Activated CD4-positive, alpha-beta T cell treated with anti-CD3 and anti-CD28 coated beads, Interleukin-2, amount 50 U/mL, for 48 hours (primary cell): ENCODE data around the gene IRGC.
"Not testable (repeated sequence)": the region's sequence is repeated elsewhere in the genome, so short reads cannot be mapped to it uniquely, and the experiment has no call there.

Experiments used
- DNase-seq, 2 experiments: peaks; one replicate each; pipeline ENCODE4 v3.0.0-alpha.2; 2020

The IRGC gene, protein sequence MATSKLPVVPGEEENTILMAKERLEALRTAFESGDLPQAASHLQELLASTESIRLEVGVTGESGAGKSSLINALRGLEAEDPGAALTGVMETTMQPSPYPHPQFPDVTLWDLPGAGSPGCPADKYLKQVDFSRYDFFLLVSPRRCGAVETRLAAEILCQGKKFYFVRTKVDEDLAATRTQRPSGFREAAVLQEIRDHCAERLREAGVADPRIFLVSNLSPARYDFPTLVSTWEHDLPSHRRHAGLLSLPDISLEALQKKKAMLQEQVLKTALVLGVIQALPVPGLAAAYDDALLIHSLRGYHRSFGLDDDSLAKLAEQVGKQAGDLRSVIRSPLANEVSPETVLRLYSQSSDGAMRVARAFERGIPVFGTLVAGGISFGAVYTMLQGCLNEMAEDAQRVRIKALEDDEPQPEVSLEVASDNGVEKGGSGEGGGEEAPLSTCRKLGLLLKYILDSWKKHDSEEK

GRCh38 chr19:43715776-43716175 lies at the start of gene IRGC:
IRGC (plus strand) TSS chr19:43716076; CDS start chr19:43718559, 2,483 bp downstream.
- DNase-seq = no peak

DNA sequence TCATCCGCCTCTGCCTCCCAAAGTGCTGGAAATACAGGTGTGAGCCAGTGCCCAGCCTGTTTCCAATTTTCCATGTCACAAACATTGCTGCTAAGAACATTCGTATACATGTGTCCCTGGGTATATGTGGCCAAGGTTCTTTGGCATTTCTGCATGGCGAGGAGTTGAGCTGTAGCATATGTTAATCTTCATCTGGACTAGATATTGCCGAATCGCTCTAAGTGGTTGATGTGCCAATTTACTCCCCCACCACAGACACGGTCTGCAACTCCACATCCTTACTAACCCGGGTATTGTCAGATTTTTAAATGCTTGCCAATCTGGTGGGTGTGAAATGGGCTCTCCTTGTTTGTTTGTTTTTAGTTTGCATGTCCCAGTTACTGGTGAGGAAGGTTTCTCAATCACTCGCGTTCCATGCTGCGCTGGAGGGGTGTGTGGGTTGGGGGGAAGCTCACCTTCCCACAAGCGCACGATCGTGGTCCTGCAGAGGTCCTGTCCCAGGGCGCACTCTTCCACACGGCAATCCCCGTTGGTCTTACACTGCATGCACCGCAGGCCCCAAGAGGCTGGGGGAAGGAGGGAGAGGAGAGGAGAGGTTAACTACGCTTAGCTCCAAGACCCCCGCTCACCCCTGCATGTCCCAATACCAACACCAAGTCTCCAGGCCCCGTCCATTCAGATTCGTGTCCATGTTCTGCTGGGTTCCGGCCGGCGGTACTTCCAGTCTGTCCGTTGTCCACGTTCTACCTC lies 48.6 kb upstream of the IRGC start:
- DNase-seq = no peak

DNA sequence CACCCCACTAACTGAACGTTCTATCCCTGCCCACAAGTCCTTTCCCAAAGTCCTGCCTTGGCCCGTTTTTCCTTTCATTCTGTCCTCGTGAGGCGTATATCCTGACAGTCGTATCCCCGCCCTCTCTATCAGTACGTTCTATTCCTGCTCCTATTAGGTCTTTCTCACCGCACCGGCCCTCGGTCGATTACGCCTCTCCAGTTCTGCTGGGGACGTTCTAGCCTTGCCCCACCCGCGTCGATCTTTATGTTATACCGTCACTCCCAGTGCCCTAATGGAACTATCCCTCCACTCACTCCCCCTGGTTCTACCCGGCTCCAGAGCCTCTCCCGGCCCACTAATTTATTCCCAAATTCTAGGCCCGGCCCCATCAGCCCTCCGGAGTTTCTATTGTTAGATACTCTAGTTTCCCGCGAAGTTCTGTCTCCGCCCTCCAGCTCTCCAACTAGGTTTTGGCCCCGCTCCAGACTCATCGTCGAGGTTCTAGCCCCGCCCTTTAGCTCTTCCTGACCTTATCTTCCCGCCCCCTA lies 47.9 kb upstream of the IRGC start:
- no peak for DNase-seq

DNA sequence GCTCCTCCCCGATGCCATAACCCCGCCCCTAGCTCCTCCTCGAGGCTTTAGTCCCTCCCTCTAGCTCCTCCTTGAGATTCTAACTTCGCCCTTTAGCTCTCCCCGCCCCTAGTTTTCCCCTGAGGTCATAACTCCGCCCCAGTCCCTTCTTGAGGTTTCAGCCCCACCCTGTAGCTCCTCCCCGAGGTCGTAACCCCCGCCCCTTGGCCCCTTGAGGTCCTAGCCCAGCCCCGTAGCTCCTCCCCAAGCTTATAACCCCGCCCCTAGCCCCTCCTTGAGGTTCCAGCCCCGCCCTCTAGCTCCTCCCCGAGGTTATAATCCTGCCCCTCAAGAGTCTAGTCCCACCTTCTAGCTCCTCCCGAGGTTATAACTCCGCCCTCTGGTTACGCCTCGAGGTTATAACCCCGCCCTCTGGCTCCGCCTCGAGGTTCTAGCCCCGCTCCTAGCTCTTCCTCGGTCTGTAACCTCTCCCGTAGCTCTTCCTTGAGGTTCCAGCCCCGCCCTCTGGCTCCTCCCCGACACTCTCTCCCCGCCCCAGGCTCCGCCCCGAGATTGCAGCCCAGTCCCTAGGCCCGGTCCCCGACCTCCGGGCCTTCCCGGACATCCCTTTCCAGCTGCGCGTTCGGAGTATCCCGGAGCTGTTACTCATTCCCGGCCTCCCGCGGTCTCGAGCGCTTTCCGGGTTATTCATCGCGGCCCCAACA lies 47.3 kb upstream of the IRGC start:
- DNase-seq = peak; percentile 96 to 97

DNA sequence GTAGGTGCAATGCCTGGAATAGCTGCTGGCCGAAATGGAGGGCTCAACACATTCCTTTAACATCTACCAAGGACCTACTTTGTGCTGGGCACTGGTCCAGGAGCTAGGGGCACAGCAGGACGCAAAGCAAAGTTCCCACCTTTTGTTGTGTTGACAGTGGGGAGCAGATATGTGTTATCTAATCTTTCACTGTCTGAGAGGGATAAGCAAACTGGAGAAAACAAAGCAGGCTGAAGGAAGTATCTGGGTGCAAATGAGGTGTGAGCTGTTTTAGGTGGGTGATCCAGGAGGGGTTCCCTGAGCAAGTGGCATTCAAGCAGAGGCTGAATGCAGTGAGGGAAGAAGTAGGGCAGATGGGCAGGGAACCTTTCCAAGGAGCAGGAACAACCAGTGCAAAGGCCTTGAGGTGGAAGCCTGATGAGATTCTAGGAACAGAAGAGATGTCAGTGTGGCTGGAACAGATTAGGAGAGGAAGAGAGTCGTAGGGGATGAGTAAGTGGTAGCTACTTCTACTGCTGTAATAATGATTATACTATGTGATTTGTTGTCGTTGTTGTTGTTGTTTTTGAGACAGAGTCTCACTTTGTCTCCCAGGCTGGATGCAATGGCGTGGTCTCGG lies 43.7 kb upstream of the IRGC start:
- DNase-seq = no peak

GRCh38 chr19:43673637-43674036 lies 42.2 kb upstream of the IRGC start:
- no peak for DNase-seq

DNA sequence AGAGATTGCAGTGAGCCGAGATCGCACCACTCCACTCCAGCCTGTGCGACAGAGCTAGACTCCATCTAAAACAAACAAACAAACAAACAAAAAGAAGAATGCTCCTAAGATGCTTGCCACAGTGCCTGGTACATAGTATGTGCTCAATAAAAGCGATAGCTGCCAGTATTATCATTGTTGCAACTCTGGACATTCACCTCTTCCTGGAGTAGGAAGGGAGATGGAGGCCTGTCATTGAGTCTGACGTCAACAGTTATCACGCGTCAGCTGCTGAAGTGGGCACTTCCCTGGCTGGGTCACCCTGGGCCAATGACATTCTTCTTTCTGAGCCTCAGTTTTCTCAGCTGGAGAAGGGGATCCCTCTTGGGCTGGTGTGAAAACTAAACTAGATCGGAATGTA lies 41.7 kb upstream of the IRGC start:
- no peak for DNase-seq

DNA sequence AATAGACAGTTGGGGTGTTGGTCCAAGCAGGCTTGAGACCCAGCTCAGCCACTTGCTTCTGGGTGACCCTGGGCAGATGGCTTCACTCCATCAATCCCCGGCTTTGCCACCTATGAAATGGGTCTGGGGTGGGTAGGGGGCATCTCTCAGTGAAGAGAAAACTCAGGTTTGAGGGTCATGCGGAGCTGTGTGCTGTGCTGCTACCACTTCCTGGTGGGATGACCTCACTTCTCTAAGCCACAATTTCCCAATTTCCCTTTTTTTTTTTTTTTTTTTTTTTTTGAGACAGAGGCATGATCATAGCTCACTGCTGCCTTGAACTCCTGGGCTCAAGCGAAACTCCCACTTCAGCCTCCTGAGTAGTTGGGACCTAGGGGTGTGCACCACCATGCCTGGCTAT lies 41.3 kb upstream of the IRGC start:
- DNase-seq = no peak

GRCh38 chr19:43675269-43675879 lies 40.5 kb upstream of the IRGC start:
- no peak for DNase-seq

- no peak for DNase-seq
These were observed 40.0 kb upstream of the IRGC start for GRCh38 chr19:43675906-43676305.

GRCh38 chr19:43678512-43679261 lies 37.2 kb upstream of the IRGC start:
- no peak for DNase-seq

GRCh38 chr19:43681821-43682220 lies 34.1 kb upstream of the IRGC start:
- DNase-seq = no peak

GRCh38 chr19:43682269-43682668 lies 33.6 kb upstream of the IRGC start:
- not testable (repeated sequence) for DNase-seq

GRCh38 chr19:43682824-43683661 lies 32.8 kb upstream of the IRGC start:
- no peak for DNase-seq

- DNase-seq = no peak
These were observed 32.0 kb upstream of the IRGC start for GRCh38 chr19:43683905-43684304.

DNA sequence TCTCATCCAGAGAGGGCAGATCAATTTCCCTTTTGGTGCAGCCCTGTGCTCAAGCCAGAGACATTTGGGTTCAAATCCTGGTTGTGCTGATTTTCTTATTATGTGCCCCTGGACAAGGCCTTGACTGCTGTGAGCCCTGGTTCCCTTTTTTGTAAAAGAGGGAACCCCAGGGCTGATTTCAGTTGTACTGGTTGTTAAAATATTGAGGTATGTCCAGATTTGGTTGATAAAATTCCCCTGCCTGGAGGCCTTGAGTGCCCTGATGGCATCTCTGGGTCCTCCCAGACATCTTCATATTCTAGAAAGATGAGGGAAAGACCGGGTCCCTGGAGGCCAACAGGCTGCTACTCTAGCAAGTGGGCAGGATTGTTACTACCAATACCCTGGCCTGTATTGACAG lies 31.6 kb upstream of the IRGC start:
- no peak for DNase-seq

DNA sequence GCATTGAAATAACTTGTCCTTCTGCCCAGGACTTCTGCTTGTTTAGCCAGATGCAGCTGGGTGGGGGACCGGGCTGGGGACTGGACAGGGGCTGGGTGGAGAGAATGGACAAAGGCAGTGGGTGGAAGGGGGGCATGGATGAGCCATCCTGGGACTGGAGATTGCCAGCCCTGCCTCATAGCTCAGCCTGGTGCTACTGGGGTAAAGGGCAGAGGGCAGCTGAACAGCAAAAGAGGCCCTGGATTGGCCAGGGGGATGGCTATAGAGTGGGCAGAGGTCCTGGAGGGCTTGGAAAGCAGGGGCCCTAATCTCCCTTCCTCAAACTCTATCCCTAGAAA lies 28.2 kb upstream of the IRGC start:
- DNase-seq = no peak

- DNase-seq = no peak
These were observed 27.7 kb upstream of the IRGC start for GRCh38 chr19:43688059-43688701.

GRCh38 chr19:43690444-43690843 lies 25.4 kb upstream of the IRGC start:
- no peak for DNase-seq

DNA sequence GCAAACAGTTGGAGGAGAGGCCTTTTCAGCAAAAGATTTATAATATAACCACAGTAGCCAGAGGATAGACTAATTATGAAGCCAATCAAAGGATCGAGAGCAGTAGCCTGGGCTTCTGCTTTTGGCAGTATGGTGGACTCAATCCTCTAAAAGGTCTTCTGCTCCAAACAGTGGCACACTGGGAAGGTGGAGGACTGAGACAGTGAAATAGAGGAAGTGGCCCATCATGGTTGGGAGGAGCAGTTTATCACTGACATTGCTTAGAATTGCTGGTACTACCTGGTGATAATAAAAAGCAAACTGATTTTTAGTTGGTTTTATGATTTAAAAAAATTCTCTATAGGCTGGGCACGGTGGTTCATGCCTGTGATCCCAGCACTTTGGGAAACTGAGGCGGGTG lies 25.0 kb upstream of the IRGC start:
- DNase-seq = no peak
